Liver (tissue), 3 donors: ENCODE data around the gene ZBTB7A.
"Not testable (repeated sequence)": the region's sequence is repeated elsewhere in the genome, so short reads cannot be mapped to it uniquely, and the experiment has no call there.

ENCODE experiments used
- GABPA ChIP-seq, 2 donors: IDR thresholded peaks in 1 of 2; conservative IDR thresholded peaks in 1 of 2; 2 replicates each; pipeline ENCODE4 v1.6.1; 2016; ENCODE audit warnings: antibody characterized with exemption in 2 of 2, mild to moderate bottlenecking in 1 of 2, moderate library complexity in 1 of 2
- JUND ChIP-seq, 2 donors: IDR thresholded peaks; 2 replicates each; pipeline ENCODE4 v1.6.1; 2016; ENCODE audit warnings: antibody characterized with exemption in 2 of 2
- NR2F2 ChIP-seq: IDR thresholded peaks from 2 replicates; pipeline ENCODE4 v1.6.1; 2016; ENCODE audit warnings: antibody characterized with exemption
- RAD21 ChIP-seq, 2 donors: IDR thresholded peaks; 2 replicates each; pipeline ENCODE4 v1.6.1; 2016; ENCODE audit warnings: antibody characterized with exemption in 2 of 2, mild to moderate bottlenecking in 2 of 2
- SP1 ChIP-seq: IDR thresholded peaks from 2 replicates; pipeline ENCODE4 v1.6.1; 2018; ENCODE audit warnings: antibody characterized with exemption, mild to moderate bottlenecking
- TAF1 ChIP-seq: conservative IDR thresholded peaks from 2 replicates; pipeline ENCODE4 v1.6.1; 2016; ENCODE audit warnings: antibody characterized with exemption, mild to moderate bottlenecking
- TF ChIP-seq, protein P1 (sequence below): fragments of 150-350 bp; IDR thresholded peaks from 2 replicates; pipeline ENCODE4 v1.5.1; 2017; ENCODE audit warnings: improper control_type of control experiment, low read depth, low read length; ENCODE audit not compliant: missing input control
- TF ChIP-seq, protein P2 (sequence below): IDR thresholded peaks from 2 replicates; pipeline ENCODE4 v1.6.1; 2016; ENCODE audit warnings: antibody characterized with exemption, mild to moderate bottlenecking
- donor health status: healthy.
- donor health status: healthy.

DNA sequence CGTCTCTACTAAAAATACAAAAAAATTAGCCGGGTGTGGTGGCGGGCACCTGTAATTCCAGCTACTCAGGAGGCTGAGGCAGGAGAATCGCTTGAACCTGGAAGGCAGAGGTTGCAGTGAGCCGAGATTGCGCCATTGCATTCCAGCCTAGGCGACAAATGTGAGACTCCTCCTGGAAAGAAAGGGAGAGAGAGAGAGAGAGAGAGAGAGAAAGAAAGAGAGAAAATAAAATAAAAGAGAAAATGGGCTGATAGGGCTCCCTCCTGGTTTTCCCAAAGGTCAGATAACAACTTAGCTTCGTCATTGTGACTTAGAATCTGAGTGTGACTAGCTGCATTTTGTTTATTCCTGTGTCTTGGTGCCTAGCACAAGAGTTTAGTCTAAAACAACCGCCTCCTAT lies 61.3 kb downstream of the ZBTB7A start:
- TF ChIP-seq, protein P1, sequence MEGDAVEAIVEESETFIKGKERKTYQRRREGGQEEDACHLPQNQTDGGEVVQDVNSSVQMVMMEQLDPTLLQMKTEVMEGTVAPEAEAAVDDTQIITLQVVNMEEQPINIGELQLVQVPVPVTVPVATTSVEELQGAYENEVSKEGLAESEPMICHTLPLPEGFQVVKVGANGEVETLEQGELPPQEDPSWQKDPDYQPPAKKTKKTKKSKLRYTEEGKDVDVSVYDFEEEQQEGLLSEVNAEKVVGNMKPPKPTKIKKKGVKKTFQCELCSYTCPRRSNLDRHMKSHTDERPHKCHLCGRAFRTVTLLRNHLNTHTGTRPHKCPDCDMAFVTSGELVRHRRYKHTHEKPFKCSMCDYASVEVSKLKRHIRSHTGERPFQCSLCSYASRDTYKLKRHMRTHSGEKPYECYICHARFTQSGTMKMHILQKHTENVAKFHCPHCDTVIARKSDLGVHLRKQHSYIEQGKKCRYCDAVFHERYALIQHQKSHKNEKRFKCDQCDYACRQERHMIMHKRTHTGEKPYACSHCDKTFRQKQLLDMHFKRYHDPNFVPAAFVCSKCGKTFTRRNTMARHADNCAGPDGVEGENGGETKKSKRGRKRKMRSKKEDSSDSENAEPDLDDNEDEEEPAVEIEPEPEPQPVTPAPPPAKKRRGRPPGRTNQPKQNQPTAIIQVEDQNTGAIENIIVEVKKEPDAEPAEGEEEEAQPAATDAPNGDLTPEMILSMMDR, result not testable (repeated sequence)
- not testable (repeated sequence) for TF ChIP-seq SP1; RAD21 (IDR thresholded peaks at IDR 0.05); TAF1; NR2F2; GABPA (IDR thresholded peaks at IDR 0.05 in 1 of 2, conservative IDR thresholded peaks at IDR 0.05 in 1 of 2); JUND (IDR thresholded peaks at IDR 0.05)
- TF ChIP-seq, protein P2, sequence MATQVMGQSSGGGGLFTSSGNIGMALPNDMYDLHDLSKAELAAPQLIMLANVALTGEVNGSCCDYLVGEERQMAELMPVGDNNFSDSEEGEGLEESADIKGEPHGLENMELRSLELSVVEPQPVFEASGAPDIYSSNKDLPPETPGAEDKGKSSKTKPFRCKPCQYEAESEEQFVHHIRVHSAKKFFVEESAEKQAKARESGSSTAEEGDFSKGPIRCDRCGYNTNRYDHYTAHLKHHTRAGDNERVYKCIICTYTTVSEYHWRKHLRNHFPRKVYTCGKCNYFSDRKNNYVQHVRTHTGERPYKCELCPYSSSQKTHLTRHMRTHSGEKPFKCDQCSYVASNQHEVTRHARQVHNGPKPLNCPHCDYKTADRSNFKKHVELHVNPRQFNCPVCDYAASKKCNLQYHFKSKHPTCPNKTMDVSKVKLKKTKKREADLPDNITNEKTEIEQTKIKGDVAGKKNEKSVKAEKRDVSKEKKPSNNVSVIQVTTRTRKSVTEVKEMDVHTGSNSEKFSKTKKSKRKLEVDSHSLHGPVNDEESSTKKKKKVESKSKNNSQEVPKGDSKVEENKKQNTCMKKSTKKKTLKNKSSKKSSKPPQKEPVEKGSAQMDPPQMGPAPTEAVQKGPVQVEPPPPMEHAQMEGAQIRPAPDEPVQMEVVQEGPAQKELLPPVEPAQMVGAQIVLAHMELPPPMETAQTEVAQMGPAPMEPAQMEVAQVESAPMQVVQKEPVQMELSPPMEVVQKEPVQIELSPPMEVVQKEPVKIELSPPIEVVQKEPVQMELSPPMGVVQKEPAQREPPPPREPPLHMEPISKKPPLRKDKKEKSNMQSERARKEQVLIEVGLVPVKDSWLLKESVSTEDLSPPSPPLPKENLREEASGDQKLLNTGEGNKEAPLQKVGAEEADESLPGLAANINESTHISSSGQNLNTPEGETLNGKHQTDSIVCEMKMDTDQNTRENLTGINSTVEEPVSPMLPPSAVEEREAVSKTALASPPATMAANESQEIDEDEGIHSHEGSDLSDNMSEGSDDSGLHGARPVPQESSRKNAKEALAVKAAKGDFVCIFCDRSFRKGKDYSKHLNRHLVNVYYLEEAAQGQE, result not testable (repeated sequence)
